ENCODE results near the gene PRDM7. TPM values are rescaled to one million over a fixed set of nuclear protein-coding genes. Genes with fewer than 3 reads are reported as not detected.

The PRDM7 gene
- total RNA-seq, 1 donor from 2014 or later, result 2.2 TPM

- DNase-seq (ENCODE audit: low spot score), result no peak
Measured at GRCh38 chr16:90037276-90037675, 39.9 kb downstream of the PRDM7 start.

- no peak for DNase-seq (ENCODE audit: low spot score)
Measured at GRCh38 chr16:90035902-90036301, 41.2 kb downstream of the PRDM7 start.

- DNase-seq (ENCODE audit: low spot score), result no peak
Measured at GRCh38 chr16:90034504-90034903, 42.6 kb downstream of the PRDM7 start.

- no peak for DNase-seq (ENCODE audit: low spot score)
Measured at GRCh38 chr16:90033387-90033786, 43.7 kb downstream of the PRDM7 start.

GRCh38 chr16:90032674-90033331 is 44.3 kb downstream of the PRDM7 start:
- no peak for DNase-seq (ENCODE audit: low spot score)

GRCh38 chr16:90031931-90032673 is 45.0 kb downstream of the PRDM7 start:
- DNase-seq (ENCODE audit: low spot score), result no peak

GRCh38 chr16:90031186-90031930 is 45.8 kb downstream of the PRDM7 start:
- no peak for DNase-seq (ENCODE audit: low spot score)

- no peak for DNase-seq (ENCODE audit: low spot score)
Measured at GRCh38 chr16:90028985-90029384, 48.1 kb downstream of the PRDM7 start.

- no peak for DNase-seq (ENCODE audit: low spot score)
Measured at GRCh38 chr16:90027611-90028010, 49.5 kb downstream of the PRDM7 start.

- no peak for DNase-seq (ENCODE audit: low spot score)
Measured at GRCh38 chr16:90026135-90026534, 51.0 kb downstream of the PRDM7 start.

GRCh38 chr16:90023078-90023447 is 54.1 kb downstream of the PRDM7 start:
- DNase-seq (ENCODE audit: low spot score), result no peak

- DNase-seq (ENCODE audit: low spot score), result peak; percentile 93
Measured at GRCh38 chr16:90022209-90023077, 54.7 kb downstream of the PRDM7 start.

- no peak for DNase-seq (ENCODE audit: low spot score)
Measured at GRCh38 chr16:90020838-90021382, 56.2 kb downstream of the PRDM7 start.

- no peak for DNase-seq (ENCODE audit: low spot score)
Measured at GRCh38 chr16:90020260-90020837, 56.8 kb downstream of the PRDM7 start.

- DNase-seq (ENCODE audit: low spot score), result peak; percentile 58
Measured at GRCh38 chr16:90019543-90020259, 57.4 kb downstream of the PRDM7 start.

GRCh38 chr16:90018652-90019542 is 58.2 kb downstream of the PRDM7 start, which contains the start of gene DBNDD1:
TSS of gene DBNDD1 (minus strand) at chr16:90019456. CDS start at chr16:90019341, 115 bp downstream.
- DNase-seq (ENCODE audit: low spot score), result no peak

- no peak for DNase-seq (ENCODE audit: low spot score)
Measured at GRCh38 chr16:90018297-90018651, 58.9 kb downstream of the PRDM7 start.

- DNase-seq (ENCODE audit: low spot score), result no peak
Measured at GRCh38 chr16:90016339-90016950, 60.7 kb downstream of the PRDM7 start.

Data from umbilical cord (tissue), 2 donors.